Mesothelial cell of epicardium (in vitro differentiated cells): ENCODE measurements around the gene GRM7. TPM values are rescaled to one million over a fixed set of nuclear protein-coding genes. Genes with fewer than 3 reads are reported as not detected.

ENCODE experiments used
- DNase-seq, 2 experiments: peaks; one replicate each; pipeline ENCODE4 v3.0.0; 2021; ENCODE audit warnings: low spot score in 2 of 2; ENCODE audit not compliant: unreplicated experiment in 2 of 2
- H3K27ac Mint-ChIP-seq: 2 replicates; pipeline ENCODE4 v1.8.0; 2021; ENCODE audit warnings: mixed read lengths
- H3K27me3 Mint-ChIP-seq: 2 replicates; pipeline ENCODE4 v1.8.0; 2021; ENCODE audit warnings: low read depth, mixed read lengths
- H3K36me3 Mint-ChIP-seq: 2 replicates; pipeline ENCODE4 v1.8.0; 2021; ENCODE audit warnings: mixed read lengths
- H3K4me1 Mint-ChIP-seq: 2 replicates; pipeline ENCODE4 v1.8.0; 2021; ENCODE audit warnings: mixed read lengths
- H3K4me3 Mint-ChIP-seq: 2 replicates; pipeline ENCODE4 v1.8.0; 2021; ENCODE audit warnings: mild to moderate bottlenecking, moderate library complexity, mixed read lengths
- H3K9me3 Mint-ChIP-seq: 2 replicates; pipeline ENCODE4 v1.8.0; 2021; ENCODE audit warnings: mixed read lengths
- CTCF ChIP-seq: fragments of 200-600 bp; sonication (generic); IDR thresholded peaks from one replicate; pipeline ENCODE4 v1.5.0; 2021; ENCODE audit warnings: antibody characterized with exemption; ENCODE audit not compliant: unreplicated experiment
- total RNA-seq: library from RNA; stranded (reverse); gene quantifications from 3 replicates; pipeline ENCODE4 v1.2.1, GENCODE V29; 2021

Gene GRM7
- total RNA-seq, 1 donor from 2014 or later, result 0.69 TPM

- no peaks in the 10 kb centered on the region for H3K9me3 Mint-ChIP-seq
- H3K4me3 Mint-ChIP-seq, result no peak overlapping the region
- peaks cover 6% of the 10 kb centered on the region for H3K4me1 Mint-ChIP-seq
- H3K36me3 Mint-ChIP-seq, result no peaks in the 10 kb centered on the region
- DNase-seq, result no peak
- peak overlapping the region; percentile 5 for H3K27ac Mint-ChIP-seq
- TF ChIP-seq CTCF, result no peak
- H3K27me3 Mint-ChIP-seq, result no peaks in the 10 kb centered on the region
These were observed 105.0 kb downstream of the GRM7 start for GRCh38 chr3:6965881-6966280.

- Mint-ChIP-seq H3K4me3 (no peak overlapping the region), H3K36me3 (no peaks in the 10 kb centered on the region), H3K9me3 (no peaks in the 10 kb centered on the region), H3K27me3 (no peaks in the 10 kb centered on the region), H3K4me1 (no peaks in the 10 kb centered on the region), H3K27ac (no peak overlapping the region)
- TF ChIP-seq CTCF, result no peak
- DNase-seq, result no peak
These were observed 111.0 kb downstream of the GRM7 start for GRCh38 chr3:6971933-6972332.

- no peaks in the 10 kb centered on the region for H3K27me3 Mint-ChIP-seq
- no peak for TF ChIP-seq CTCF
- DNase-seq, result no peak
- H3K4me3 Mint-ChIP-seq, result no peak overlapping the region
- H3K36me3 Mint-ChIP-seq, result no peaks in the 10 kb centered on the region
- no peak overlapping the region for H3K27ac Mint-ChIP-seq
- no peaks in the 10 kb centered on the region for H3K4me1 Mint-ChIP-seq
- H3K9me3 Mint-ChIP-seq, result no peaks in the 10 kb centered on the region
These were observed 124.9 kb downstream of the GRM7 start for GRCh38 chr3:6985848-6986247.

- DNase-seq, result no peak
- H3K27ac Mint-ChIP-seq, result no peak overlapping the region
- TF ChIP-seq CTCF, result no peak
- no peaks in the 10 kb centered on the region for H3K9me3 Mint-ChIP-seq
- H3K4me1 Mint-ChIP-seq, result no peaks in the 10 kb centered on the region
- peaks cover 3% of the 10 kb centered on the region for H3K27me3 Mint-ChIP-seq
- no peak overlapping the region for H3K4me3 Mint-ChIP-seq
- no peaks in the 10 kb centered on the region for H3K36me3 Mint-ChIP-seq
These were observed 128.8 kb downstream of the GRM7 start for GRCh38 chr3:6989608-6990291.

GRCh38 chr3:6994081-6994668 is 133.3 kb downstream of the GRM7 start:
- Mint-ChIP-seq H3K9me3 (peaks cover 7% of the 10 kb centered on the region), H3K27ac (no peak overlapping the region), H3K36me3 (no peaks in the 10 kb centered on the region), H3K4me1 (no peaks in the 10 kb centered on the region), H3K27me3 (peaks cover 3% of the 10 kb centered on the region), H3K4me3 (no peak overlapping the region)
- TF ChIP-seq CTCF, result no peak
- no peak for DNase-seq
